ENCODE measurements around the gene EBF3. TPM values are rescaled to one million over a fixed set of nuclear protein-coding genes. Genes with fewer than 3 reads are reported as not detected.

EBF3 gene
- total RNA-seq, 1 experiment from 2014 or later = 0.12 TPM

DNA sequence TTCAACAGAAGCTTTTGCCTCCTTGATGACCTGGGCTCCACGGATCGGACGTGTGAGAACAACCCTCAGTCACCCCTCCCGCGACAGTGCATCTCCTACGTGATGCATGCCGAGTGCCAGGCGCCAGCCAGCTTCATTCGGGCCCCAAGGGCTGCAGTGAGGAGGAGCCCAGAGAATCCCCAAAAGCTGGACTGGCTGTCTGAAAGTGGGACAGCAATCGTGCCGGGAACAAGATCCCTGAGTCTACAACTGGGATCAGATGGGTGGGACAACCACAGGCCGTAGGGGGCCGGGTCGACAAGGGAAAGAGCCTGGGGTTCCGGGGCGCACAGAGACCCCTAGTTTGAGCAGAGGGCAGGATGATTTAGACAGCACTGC lies 27.2 kb downstream of the EBF3 start:
- no peaks in the 10 kb centered on the region for H3K9me2 ChIP-seq (ENCODE audit: insufficient read depth)
- DNase-seq (ENCODE audit: low read depth, low spot score) (no peak), ATAC-seq (no peak)
- H2AFZ ChIP-seq (ENCODE audit: low read depth, low read length, poor library complexity, severe bottlenecking) = no peak overlapping the region
- TF ChIP-seq, protein P1, sequence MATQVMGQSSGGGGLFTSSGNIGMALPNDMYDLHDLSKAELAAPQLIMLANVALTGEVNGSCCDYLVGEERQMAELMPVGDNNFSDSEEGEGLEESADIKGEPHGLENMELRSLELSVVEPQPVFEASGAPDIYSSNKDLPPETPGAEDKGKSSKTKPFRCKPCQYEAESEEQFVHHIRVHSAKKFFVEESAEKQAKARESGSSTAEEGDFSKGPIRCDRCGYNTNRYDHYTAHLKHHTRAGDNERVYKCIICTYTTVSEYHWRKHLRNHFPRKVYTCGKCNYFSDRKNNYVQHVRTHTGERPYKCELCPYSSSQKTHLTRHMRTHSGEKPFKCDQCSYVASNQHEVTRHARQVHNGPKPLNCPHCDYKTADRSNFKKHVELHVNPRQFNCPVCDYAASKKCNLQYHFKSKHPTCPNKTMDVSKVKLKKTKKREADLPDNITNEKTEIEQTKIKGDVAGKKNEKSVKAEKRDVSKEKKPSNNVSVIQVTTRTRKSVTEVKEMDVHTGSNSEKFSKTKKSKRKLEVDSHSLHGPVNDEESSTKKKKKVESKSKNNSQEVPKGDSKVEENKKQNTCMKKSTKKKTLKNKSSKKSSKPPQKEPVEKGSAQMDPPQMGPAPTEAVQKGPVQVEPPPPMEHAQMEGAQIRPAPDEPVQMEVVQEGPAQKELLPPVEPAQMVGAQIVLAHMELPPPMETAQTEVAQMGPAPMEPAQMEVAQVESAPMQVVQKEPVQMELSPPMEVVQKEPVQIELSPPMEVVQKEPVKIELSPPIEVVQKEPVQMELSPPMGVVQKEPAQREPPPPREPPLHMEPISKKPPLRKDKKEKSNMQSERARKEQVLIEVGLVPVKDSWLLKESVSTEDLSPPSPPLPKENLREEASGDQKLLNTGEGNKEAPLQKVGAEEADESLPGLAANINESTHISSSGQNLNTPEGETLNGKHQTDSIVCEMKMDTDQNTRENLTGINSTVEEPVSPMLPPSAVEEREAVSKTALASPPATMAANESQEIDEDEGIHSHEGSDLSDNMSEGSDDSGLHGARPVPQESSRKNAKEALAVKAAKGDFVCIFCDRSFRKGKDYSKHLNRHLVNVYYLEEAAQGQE (IDR thresholded peaks at IDR 0.05; ENCODE audit: low read depth) = no peak
- no peak for TF ChIP-seq EZH2phosphoT487 (IDR thresholded peaks at IDR 0.05; ENCODE audit: borderline replicate concordance)
- no peak for TF ChIP-seq ZNF274 (IDR thresholded peaks at IDR 0.05; ENCODE audit: low read depth, low read length)
- no peak for TF ChIP-seq TCF7L2 (IDR thresholded peaks at IDR 0.05; ENCODE audit: borderline replicate concordance, extremely low read depth, insufficient read depth, insufficient read length)
- TF ChIP-seq, protein P2, sequence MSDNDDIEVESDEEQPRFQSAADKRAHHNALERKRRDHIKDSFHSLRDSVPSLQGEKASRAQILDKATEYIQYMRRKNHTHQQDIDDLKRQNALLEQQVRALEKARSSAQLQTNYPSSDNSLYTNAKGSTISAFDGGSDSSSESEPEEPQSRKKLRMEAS (IDR thresholded peaks at IDR 0.05) = no peak
- TF ChIP-seq YY1 (IDR thresholded peaks at IDR 0.05; ENCODE audit: extremely low read depth, insufficient replicate concordance, low read depth, low read length) = no peak
- TF ChIP-seq, protein P3, sequence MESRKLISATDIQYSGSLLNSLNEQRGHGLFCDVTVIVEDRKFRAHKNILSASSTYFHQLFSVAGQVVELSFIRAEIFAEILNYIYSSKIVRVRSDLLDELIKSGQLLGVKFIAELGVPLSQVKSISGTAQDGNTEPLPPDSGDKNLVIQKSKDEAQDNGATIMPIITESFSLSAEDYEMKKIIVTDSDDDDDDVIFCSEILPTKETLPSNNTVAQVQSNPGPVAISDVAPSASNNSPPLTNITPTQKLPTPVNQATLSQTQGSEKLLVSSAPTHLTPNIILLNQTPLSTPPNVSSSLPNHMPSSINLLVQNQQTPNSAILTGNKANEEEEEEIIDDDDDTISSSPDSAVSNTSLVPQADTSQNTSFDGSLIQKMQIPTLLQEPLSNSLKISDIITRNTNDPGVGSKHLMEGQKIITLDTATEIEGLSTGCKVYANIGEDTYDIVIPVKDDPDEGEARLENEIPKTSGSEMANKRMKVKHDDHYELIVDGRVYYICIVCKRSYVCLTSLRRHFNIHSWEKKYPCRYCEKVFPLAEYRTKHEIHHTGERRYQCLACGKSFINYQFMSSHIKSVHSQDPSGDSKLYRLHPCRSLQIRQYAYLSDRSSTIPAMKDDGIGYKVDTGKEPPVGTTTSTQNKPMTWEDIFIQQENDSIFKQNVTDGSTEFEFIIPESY (IDR thresholded peaks at IDR 0.05; ENCODE audit: extremely low read depth, insufficient replicate concordance, low read length) = no peak
- no peak for TF ChIP-seq JUND (IDR thresholded peaks at IDR 0.05)
- TF ChIP-seq CBX3 (IDR thresholded peaks at IDR 0.05; ENCODE audit: low read depth) = no peak
- H3K4me3 ChIP-seq (replicated peaks in 1 of 2; ENCODE audit: low read depth in 1 of 2, low read length in 2 of 2) = no peak overlapping the region
- H3K4me1 ChIP-seq (ENCODE audit: control insufficient read depth in 1 of 2, insufficient read depth in 2 of 2, low read length in 2 of 2) = no peaks in the 10 kb centered on the region
- RAD21 ChIA-PET (ENCODE audit: low non-redundant PET in 1 of 2, low total read pairs in 2 of 2, uncharacterized antibody in 2 of 2, unreplicated experiment in 2 of 2) = no interaction called here
- POLR2A ChIA-PET = no interaction called here
- H3K4me2 ChIP-seq (ENCODE audit: low read length) = no peak overlapping the region
- H3K36me3 ChIP-seq (ENCODE audit: control insufficient read depth in 1 of 2, insufficient read depth in 2 of 2, low read length in 2 of 2) = no peaks in the 10 kb centered on the region
- BruUV-seq (replicated peaks) = no TSS peak
- intact Hi-C loops (cut with micrococcal nuclease) = no loop called here
- H3K27ac ChIP-seq (ENCODE audit: low read depth, low read length) = no peak overlapping the region
- no peak overlapping the region for H3K9ac ChIP-seq (ENCODE audit: low read length)
- H4K20me1 ChIP-seq (ENCODE audit: insufficient read depth) = no peaks in the 10 kb centered on the region
- CTCF ChIA-PET = no interaction called here
- no peaks in the 10 kb centered on the region for H3K9me3 ChIP-seq (ENCODE audit: control insufficient read depth in 1 of 2, insufficient read depth in 1 of 2, low read depth in 1 of 2, low read length in 2 of 2)
- H3K27me3 ChIP-seq (ENCODE audit: insufficient read depth, low read length) = no peaks in the 10 kb centered on the region
- no peaks in the 10 kb centered on the region for H3K79me2 ChIP-seq (ENCODE audit: insufficient read depth, low read length)

All from HCT116 (cell line).